Glutamatergic neuron (in vitro differentiated cells): ENCODE measurements around the gene SLC22A4. TPM values are rescaled to one million over a fixed set of nuclear protein-coding genes. Genes with fewer than 3 reads are reported as not detected.

Experiments used
- DNase-seq: peaks from one replicate; pipeline ENCODE4 v3.0.0; 2022
- H3K27ac Mint-ChIP-seq: one replicate; pipeline ENCODE4 v1.8.0; 2020; ENCODE audit warnings: mild to moderate bottlenecking, mixed read lengths, inconsistent platforms; ENCODE audit not compliant: unreplicated experiment
- H3K27me3 Mint-ChIP-seq: one replicate; pipeline ENCODE4 v1.8.0; 2020; ENCODE audit warnings: mild to moderate bottlenecking, moderate library complexity, mixed read lengths, inconsistent platforms; ENCODE audit not compliant: unreplicated experiment
- H3K36me3 Mint-ChIP-seq: one replicate; pipeline ENCODE4 v1.8.0; 2020; ENCODE audit warnings: mild to moderate bottlenecking, mixed read lengths, inconsistent platforms; ENCODE audit not compliant: unreplicated experiment
- H3K4me1 Mint-ChIP-seq: one replicate; pipeline ENCODE4 v1.8.0; 2020; ENCODE audit warnings: mild to moderate bottlenecking, low read depth, mixed read lengths, inconsistent platforms; ENCODE audit not compliant: unreplicated experiment
- H3K4me3 Mint-ChIP-seq: one replicate; pipeline ENCODE4 v1.8.0; 2020; ENCODE audit warnings: mild to moderate bottlenecking, mixed read lengths, inconsistent platforms; ENCODE audit not compliant: unreplicated experiment
- H3K9me3 Mint-ChIP-seq: one replicate; pipeline ENCODE4 v1.8.0; 2020; ENCODE audit warnings: mild to moderate bottlenecking, moderate library complexity, mixed read lengths, inconsistent platforms; ENCODE audit not compliant: unreplicated experiment
- CTCF ChIP-seq: fragments of 200-600 bp; sonication (generic); IDR thresholded peaks from one replicate; pipeline ENCODE4 v1.5.0; 2021; ENCODE audit not compliant: partially characterized antibody, unreplicated experiment
- total RNA-seq: library from RNA; stranded (reverse); fragmentation: NEBNext Ultra II Directional; extraction: Animal tissue kit (Norgen Biotek cat#: 25700); gene quantifications from one replicate; pipeline ENCODE4 v1.2.1, GENCODE V29; 2021; ENCODE audit not compliant: unreplicated experiment

SLC22A4 gene
- total RNA-seq, 1 donor from 2014 or later, result 0.37 TPM

- TF ChIP-seq CTCF, result no peak
- H3K4me3 Mint-ChIP-seq, result no peak overlapping the region
Observed at GRCh38 chr5:132273631-132274030, 20.6 kb upstream of the SLC22A4 start.

GRCh38 chr5:132274050-132274792 is 20.0 kb upstream of the SLC22A4 start:
- DNase-seq, result no peak
- H3K27ac Mint-ChIP-seq, result no peak overlapping the region
- H3K4me1 Mint-ChIP-seq, result peaks cover 23% of the 10 kb centered on the region
- peaks cover 13% of the 10 kb centered on the region for H3K9me3 Mint-ChIP-seq
- no peak overlapping the region for H3K4me3 Mint-ChIP-seq
- H3K36me3 Mint-ChIP-seq, result no peaks in the 10 kb centered on the region
- no peak for TF ChIP-seq CTCF
- peaks cover 19% of the 10 kb centered on the region for H3K27me3 Mint-ChIP-seq

More at GRCh38 chr5:132273631-132274030, 20.6 kb upstream of the SLC22A4 start:
- DNase-seq, result no peak
- no peak overlapping the region for H3K27ac Mint-ChIP-seq
- no peaks in the 10 kb centered on the region for H3K36me3 Mint-ChIP-seq
- H3K4me1 Mint-ChIP-seq, result peaks cover 22% of the 10 kb centered on the region
- peaks cover 19% of the 10 kb centered on the region for H3K27me3 Mint-ChIP-seq
- H3K9me3 Mint-ChIP-seq, result peaks cover 13% of the 10 kb centered on the region

- Mint-ChIP-seq H3K27ac (peak overlapping the region; percentile 22), H3K4me3 (no peak overlapping the region), H3K9me3 (peaks cover 13% of the 10 kb centered on the region)
Observed at GRCh38 chr5:132275367-132276220, 18.6 kb upstream of the SLC22A4 start.

GRCh38 chr5:132277256-132277655 is 16.9 kb upstream of the SLC22A4 start:
- no peak for DNase-seq
- Mint-ChIP-seq H3K36me3 (no peaks in the 10 kb centered on the region), H3K4me3 (no peak overlapping the region), H3K4me1 (peaks cover 13% of the 10 kb centered on the region), H3K27ac (no peak overlapping the region), H3K9me3 (peaks cover 11% of the 10 kb centered on the region), H3K27me3 (peaks cover 17% of the 10 kb centered on the region)
- TF ChIP-seq CTCF, result no peak

More at GRCh38 chr5:132275367-132276220, 18.6 kb upstream of the SLC22A4 start:
- peaks cover 17% of the 10 kb centered on the region for H3K4me1 Mint-ChIP-seq
- peaks cover 20% of the 10 kb centered on the region for H3K27me3 Mint-ChIP-seq
- H3K36me3 Mint-ChIP-seq, result no peaks in the 10 kb centered on the region
- DNase-seq, result no peak
- TF ChIP-seq CTCF, result no peak
